ENCODE measurements around the gene TIMM10.

TIMM10 gene

GRCh38 chr11:57502376-57502775 lies 28.2 kb downstream of the TIMM10 start:
- DNase-seq (ENCODE audit: low read depth) = no peak

- no peak for DNase-seq (ENCODE audit: low read depth)
Observed at GRCh38 chr11:57501953-57502352, 28.6 kb downstream of the TIMM10 start.

GRCh38 chr11:57500926-57501325 lies 29.6 kb downstream of the TIMM10 start:
- DNase-seq (ENCODE audit: low read depth) = no peak

GRCh38 chr11:57500515-57500914 lies 30.0 kb downstream of the TIMM10 start:
- DNase-seq (ENCODE audit: low read depth) = no peak

GRCh38 chr11:57499983-57500461 lies 30.5 kb downstream of the TIMM10 start:
- no peak for DNase-seq (ENCODE audit: low read depth)

- DNase-seq (ENCODE audit: low read depth) = no peak
Observed at GRCh38 chr11:57499413-57499982, 31.1 kb downstream of the TIMM10 start.

GRCh38 chr11:57498540-57498939 lies 32.0 kb downstream of the TIMM10 start:
- no peak for DNase-seq (ENCODE audit: low read depth)

GRCh38 chr11:57497303-57498247 lies 33.0 kb downstream of the TIMM10 start:
- no peak for DNase-seq (ENCODE audit: low read depth)

GRCh38 chr11:57496109-57496820 lies 34.3 kb downstream of the TIMM10 start:
- no peak for DNase-seq (ENCODE audit: low read depth)

GRCh38 chr11:57493507-57494503 lies 36.7 kb downstream of the TIMM10 start:
- DNase-seq (ENCODE audit: low read depth) = no peak

- no peak for DNase-seq (ENCODE audit: low read depth)
Observed at GRCh38 chr11:57491371-57492061, 39.0 kb downstream of the TIMM10 start.

- DNase-seq (ENCODE audit: low read depth) = no peak
Observed at GRCh38 chr11:57490456-57491248, 39.9 kb downstream of the TIMM10 start.

- no peak for DNase-seq (ENCODE audit: low read depth)
Observed at GRCh38 chr11:57487920-57488659, 42.5 kb downstream of the TIMM10 start.

GRCh38 chr11:57487021-57487778 lies 43.4 kb downstream of the TIMM10 start:
- no peak for DNase-seq (ENCODE audit: low read depth)

GRCh38 chr11:57485217-57485990 lies 45.1 kb downstream of the TIMM10 start:
- no peak for DNase-seq (ENCODE audit: low read depth)

GRCh38 chr11:57484141-57484710 lies 46.3 kb downstream of the TIMM10 start:
- no peak for DNase-seq (ENCODE audit: low read depth)

- no peak for DNase-seq (ENCODE audit: low read depth)
Observed at GRCh38 chr11:57483562-57483918, 47.0 kb downstream of the TIMM10 start.
